ENCODE measurements around the gene NKX1-2. TPM values are rescaled to one million over a fixed set of nuclear protein-coding genes. Genes with fewer than 3 reads are reported as not detected.

NKX1-2 gene
- total RNA-seq, 1 experiment from 2014 or later: not detected

GRCh38 chr10:124495162-124495561 lies 45.3 kb upstream of the NKX1-2 start:
- TF ChIP-seq CTCF (conservative IDR thresholded peaks at IDR 0.05; ENCODE audit: low read depth, low read length) (no peak), EZH2 (IDR thresholded peaks at IDR 0.05; ENCODE audit: borderline replicate concordance, low read depth, low read length, poor library complexity, severe bottlenecking) (no peak)
- Histone ChIP-seq H3K9me3 (ENCODE audit: low read depth, low read length, poor library complexity, severe bottlenecking) (no peaks in the 10 kb centered on the region), H3K4me1 (ENCODE audit: insufficient read depth, low read length, poor library complexity, severe bottlenecking) (no peaks in the 10 kb centered on the region), H3K27me3 (replicated peaks; ENCODE audit: insufficient read depth, low read depth, low read length, poor library complexity) (no peaks in the 10 kb centered on the region), H3K27ac (ENCODE audit: low read depth, low read length, poor library complexity, severe bottlenecking) (no peak overlapping the region), H3K36me3 (ENCODE audit: insufficient read depth, low read length, poor library complexity, severe bottlenecking) (no peaks in the 10 kb centered on the region), H3K4me3 (ENCODE audit: low read depth, low read length, poor library complexity, severe bottlenecking) (no peak overlapping the region)
- ChIA-PET CTCF (no interaction called here), POLR2A (ENCODE audit: low non-redundant PET) (no interaction called here)
- intact Hi-C loops (cut with micrococcal nuclease; ENCODE audit: unreplicated experiment): no loop called here
- no TSS peak for BruUV-seq (replicated peaks)
- no peak for DNase-seq (ENCODE audit: low spot score)

GRCh38 chr10:124494046-124494807 lies 44.4 kb upstream of the NKX1-2 start:
- Histone ChIP-seq H3K4me3 (ENCODE audit: low read depth, low read length, poor library complexity, severe bottlenecking) (no peak overlapping the region), H3K4me1 (ENCODE audit: insufficient read depth, low read length, poor library complexity, severe bottlenecking) (no peaks in the 10 kb centered on the region), H3K9me3 (ENCODE audit: low read depth, low read length, poor library complexity, severe bottlenecking) (no peaks in the 10 kb centered on the region), H3K36me3 (ENCODE audit: insufficient read depth, low read length, poor library complexity, severe bottlenecking) (no peaks in the 10 kb centered on the region), H3K27ac (ENCODE audit: low read depth, low read length, poor library complexity, severe bottlenecking) (no peak overlapping the region), H3K27me3 (replicated peaks; ENCODE audit: insufficient read depth, low read depth, low read length, poor library complexity) (no peaks in the 10 kb centered on the region)
- ChIA-PET POLR2A (ENCODE audit: low non-redundant PET) (no interaction called here), CTCF (no interaction called here)
- intact Hi-C loops (cut with micrococcal nuclease; ENCODE audit: unreplicated experiment): no loop called here
- no peak for TF ChIP-seq EZH2 (IDR thresholded peaks at IDR 0.05; ENCODE audit: borderline replicate concordance, low read depth, low read length, poor library complexity, severe bottlenecking)
- no peak for TF ChIP-seq CTCF (conservative IDR thresholded peaks at IDR 0.05; ENCODE audit: low read depth, low read length)
- DNase-seq (ENCODE audit: low spot score): no peak
- BruUV-seq (replicated peaks): no TSS peak

GRCh38 chr10:124493214-124493882 lies 43.5 kb upstream of the NKX1-2 start:
- DNase-seq (ENCODE audit: low spot score): no peak
- no peaks in the 10 kb centered on the region for H3K4me1 ChIP-seq (ENCODE audit: insufficient read depth, low read length, poor library complexity, severe bottlenecking)
- no peak overlapping the region for H3K27ac ChIP-seq (ENCODE audit: low read depth, low read length, poor library complexity, severe bottlenecking)
- intact Hi-C loops (cut with micrococcal nuclease; ENCODE audit: unreplicated experiment): no loop called here
- ChIA-PET CTCF (no interaction called here), POLR2A (ENCODE audit: low non-redundant PET) (interaction anchor here (0.6 kb wide), 1 partner anchor 774 kb away, joined by 3 read pairs; no protein-coding TSS in a partner anchor)
- H3K27me3 ChIP-seq (replicated peaks; ENCODE audit: insufficient read depth, low read depth, low read length, poor library complexity): no peaks in the 10 kb centered on the region
- H3K9me3 ChIP-seq (ENCODE audit: low read depth, low read length, poor library complexity, severe bottlenecking): no peaks in the 10 kb centered on the region
- TF ChIP-seq CTCF (conservative IDR thresholded peaks at IDR 0.05; ENCODE audit: low read depth, low read length): no peak
- no TSS peak for BruUV-seq (replicated peaks)
- no peaks in the 10 kb centered on the region for H3K36me3 ChIP-seq (ENCODE audit: insufficient read depth, low read length, poor library complexity, severe bottlenecking)
- H3K4me3 ChIP-seq (ENCODE audit: low read depth, low read length, poor library complexity, severe bottlenecking): no peak overlapping the region
